Measurements from ENCODE around the gene ZCCHC10. TPM values are rescaled to one million over a fixed set of nuclear protein-coding genes. Genes with fewer than 3 reads are reported as not detected.

Gene ZCCHC10
- total and polyA plus RNA-seq, 9 of the 15 experiments (the other 6 are each of a cell fraction or from before 2014, with no cell fraction given) = 11.9 to 146 (median 51.8) TPM

- TF ChIP-seq RERE (CRISPR knock-in tag; IDR thresholded peaks at IDR 0.05; ENCODE audit: borderline replicate concordance) (no peak), HMGXB4 (CRISPR knock-in tag; IDR thresholded peaks at IDR 0.05) (0 out of 2 replicates have a peak, but pooled peaks have one; percentile 37), ADNP (tag; IDR thresholded peaks at IDR 0.05) (no peak), CREB3L1 (IDR thresholded peaks at IDR 0.05; ENCODE audit: borderline replicate concordance, low read depth) (peak; percentile 41; the same call in 1 of the 2 replicates), ZNF143 (CRISPR knock-in tag; IDR thresholded peaks at IDR 0.05) (peak; percentile 71), HDAC8 (tag; IDR thresholded peaks at IDR 0.05) (0 out of 2 replicates have a peak, but pooled peaks have one; percentile 51), E2F1 (CRISPR knock-in tag; IDR thresholded peaks at IDR 0.05) (peak; percentile 76; the same call in 1 of the 2 replicates), E2F3 (CRISPR knock-in tag; IDR thresholded peaks at IDR 0.05) (no peak), SIN3A (IDR thresholded peaks at IDR 0.05; ENCODE audit: borderline replicate concordance in 2 of 2, control insufficient read depth in 1 of 2, low read depth in 2 of 2, low read length in 2 of 2) (peak in 1 of 2 experiments; percentile 42; a peak in 2 of 4 replicates), NFRKB (IDR thresholded peaks at IDR 0.05; ENCODE audit: low read depth) (peak; percentile 86), NFXL1 (CRISPR knock-in tag; IDR thresholded peaks at IDR 0.05) (no peak), E2F6 (IDR thresholded peaks at IDR 0.05; ENCODE audit: borderline replicate concordance in 1 of 2, extremely low read depth in 1 of 2, insufficient read depth in 1 of 2, insufficient read length in 1 of 2, low read depth in 1 of 2, low read length in 1 of 2, poor library complexity in 1 of 2, severe bottlenecking in 1 of 2) (peak in 1 of 2 experiments; percentile 57), RFX7 (CRISPR knock-in tag; IDR thresholded peaks at IDR 0.05) (no peak), FOSL1 (tag; conservative IDR thresholded peaks at IDR 0.05) (no peak; the same call in 1 of the 2 replicates)
Observed at GRCh38 chr5:133025804-133026663, at the start of gene ZCCHC10 (continued).
